Thyroid gland (tissue), 4 donors: ENCODE results near the gene ABCC8. TPM values are rescaled to one million over a fixed set of nuclear protein-coding genes. Genes with fewer than 3 reads are reported as not detected.
A peak's percentile ranks its signal among the peaks of the same experiment; 100 is the strongest.

Experiments used
- DNase-seq, 2 donors: peaks; one replicate each; pipeline ENCODE4 v3.0.0-alpha.2; 2019
- H3K27ac ChIP-seq, 3 donors: fragments of 200-600 bp; sonication (generic); 1 replicate in 2 of 3; 2 replicates in 1 of 3; pipeline ENCODE4 v1.5.1; 2016 to 2019; ENCODE audit warnings: mild to moderate bottlenecking in 1 of 3, moderate library complexity in 1 of 3
- H3K27me3 ChIP-seq: fragments of 200-600 bp; sonication (generic); one replicate; pipeline ENCODE4 v1.5.1; 2019
- H3K36me3 ChIP-seq, 2 donors: fragments of 200-600 bp; sonication (generic); one replicate each; pipeline ENCODE4 v1.5.1; 2016 to 2019
- H3K4me1 ChIP-seq, 2 donors: fragments of 200-600 bp; sonication (generic); one replicate each; pipeline ENCODE4 v1.5.1; 2017 to 2019
- H3K4me3 ChIP-seq, 3 donors: fragments of 200-600 bp; sonication (generic); replicated peaks in 1 of 3; 1 replicate in 2 of 3; 2 replicates in 1 of 3; pipeline ENCODE4 v1.5.1; 2016; ENCODE audit warnings: mild to moderate bottlenecking in 1 of 3
- H3K9me3 ChIP-seq: fragments of 200-600 bp; sonication (generic); one replicate; pipeline ENCODE4 v1.5.1; 2017
- CTCF ChIP-seq, 6 experiments: fragments of 200-600 bp in 3 of 6; fragments of 450-650 bp in 3 of 6; sonication (generic) in 3 of 6; IDR thresholded peaks; one replicate each; pipeline ENCODE4 v1.5.1; 2016 to 2019; ENCODE audit warnings: antibody characterized with exemption in 6 of 6, mild to moderate bottlenecking in 2 of 6, inconsistent platforms in 1 of 6, moderate library complexity in 1 of 6
- POLR2A ChIP-seq, 2 donors: fragments of 450-650 bp; IDR thresholded peaks; one replicate each; pipeline ENCODE4 v1.6.1; 2017; ENCODE audit warnings: antibody characterized with exemption in 2 of 2, mild to moderate bottlenecking in 2 of 2, moderate library complexity in 1 of 2
- WGBS, 2 donors: methylation state at CpG; one replicate each; pipeline ENCODE4 v1.1.5; 2017; 5-methylcytosine and 5-hydroxymethylcytosine counted together
- intact Hi-C: fragments of 100-400 bp; cut with DNase I; formaldehyde crosslinking; loops from one replicate; pipeline ENCODE4 v1.15.1; 2023
- total RNA-seq, 4 donors: library from RNA; depleted of rRNA; stranded (reverse); fragments of >200 nt; gene quantifications; one replicate each; pipeline ENCODE4 v1.2.3, GENCODE V29; 2016

ABCC8 gene
- total RNA-seq, 4 donors from 2014 or later: 10.9 to 19.1 (median 15.1) TPM

GRCh38 chr11:17369684-17370243 is 106.9 kb downstream of the ABCC8 start:
- Histone ChIP-seq H3K4me3 (no peak overlapping the region), H3K27ac (no peak overlapping the region), H3K4me1 (no peaks in the 10 kb centered on the region), H3K9me3 (no peaks in the 10 kb centered on the region), H3K27me3 (no peaks in the 10 kb centered on the region), H3K36me3 (peaks cover 0 to 45% of the 10 kb centered on the region in 2 donors)
- TF ChIP-seq CTCF (IDR thresholded peaks at IDR 0.05) (no peak), POLR2A (IDR thresholded peaks at IDR 0.05) (no peak)
- no peak for DNase-seq
- 84 to 92% methylated on average over 2 of the region's 2 CpGs for WGBS, 2 donors
- intact Hi-C loops: no loop called here

- intact Hi-C loops: no loop called here
- H3K36me3 ChIP-seq: peaks cover 0 to 45% of the 10 kb centered on the region in 2 donors
Observed at GRCh38 chr11:17369094-17369493, 107.6 kb downstream of the ABCC8 start.

GRCh38 chr11:17368551-17368950 is 108.1 kb downstream of the ABCC8 start:
- no peaks in the 10 kb centered on the region for H3K9me3 ChIP-seq
- no peak overlapping the region for H3K4me3 ChIP-seq
- H3K36me3 ChIP-seq: peaks cover 0 to 45% of the 10 kb centered on the region in 2 donors
- no peaks in the 10 kb centered on the region for H3K4me1 ChIP-seq
- H3K27me3 ChIP-seq: no peaks in the 10 kb centered on the region
- no peak overlapping the region for H3K27ac ChIP-seq
- intact Hi-C loops: no loop called here
- 94 to 95% methylated on average over 3 of the region's 3 CpGs for WGBS, 2 donors
- DNase-seq: no peak
- TF ChIP-seq CTCF (IDR thresholded peaks at IDR 0.05) (no peak), POLR2A (IDR thresholded peaks at IDR 0.05) (no peak)

More at GRCh38 chr11:17369094-17369493, 107.6 kb downstream of the ABCC8 start:
- TF ChIP-seq CTCF (IDR thresholded peaks at IDR 0.05) (no peak), POLR2A (IDR thresholded peaks at IDR 0.05) (no peak)
- no peak for DNase-seq
- H3K9me3 ChIP-seq: no peaks in the 10 kb centered on the region
- no peaks in the 10 kb centered on the region for H3K27me3 ChIP-seq
- no peak overlapping the region for H3K27ac ChIP-seq
- H3K4me3 ChIP-seq: no peak overlapping the region
- no peaks in the 10 kb centered on the region for H3K4me1 ChIP-seq

- no peak overlapping the region for H3K4me3 ChIP-seq
- no peaks in the 10 kb centered on the region for H3K9me3 ChIP-seq
- no peaks in the 10 kb centered on the region for H3K4me1 ChIP-seq
- no peak for DNase-seq
- no peak for TF ChIP-seq POLR2A (IDR thresholded peaks at IDR 0.05)
- no peak for TF ChIP-seq CTCF (IDR thresholded peaks at IDR 0.05)
- no peak overlapping the region for H3K27ac ChIP-seq
- 80 to 100% methylated on average over 1 of the region's 1 CpG for WGBS, 2 donors
- H3K27me3 ChIP-seq: no peaks in the 10 kb centered on the region
- intact Hi-C loops: no loop called here
- H3K36me3 ChIP-seq: peaks cover 0 to 32% of the 10 kb centered on the region in 2 donors
Observed at GRCh38 chr11:17366495-17366894, 110.2 kb downstream of the ABCC8 start.

- TF ChIP-seq POLR2A (IDR thresholded peaks at IDR 0.05) (no peak), CTCF (IDR thresholded peaks at IDR 0.05) (peak in 5 of 6 experiments; percentile 38 to 74 (median 67))
- Histone ChIP-seq H3K27ac (no peak overlapping the region), H3K4me1 (peaks cover 3 to 9% of the 10 kb centered on the region in 2 donors), H3K27me3 (no peaks in the 10 kb centered on the region), H3K4me3 (no peak overlapping the region), H3K36me3 (no peaks in the 10 kb centered on the region), H3K9me3 (no peaks in the 10 kb centered on the region)
- peak; percentile 68 to 69 for DNase-seq
- intact Hi-C loops: no loop called here
- 49 to 59% methylated on average over 3 of the region's 3 CpGs for WGBS, 2 donors
Observed at GRCh38 chr11:17354601-17354991, 122.0 kb downstream of the ABCC8 start.
